ENCODE results near the gene DYNC1I1.

GRCh38 chr7:95788258-95788657 lies 15.9 kb downstream of the DYNC1I1 start:
- TF ChIP-seq EZH2phosphoT487 (IDR thresholded peaks at IDR 0.05; ENCODE audit: borderline replicate concordance) (no peak), CTCF (conservative IDR thresholded peaks at IDR 0.05; ENCODE audit: low read length) (no peak)

Data from Loucy (cell line).